GM18951 (cell line): ENCODE results near the gene CERS4.
"Not testable (repeated sequence)": the region's sequence is repeated elsewhere in the genome, so short reads cannot be mapped to it uniquely, and the experiment has no call there.

Experiments used
- POLR2A ChIP-seq: IDR thresholded peaks from 4 replicates; pipeline ENCODE4 v1.6.1; 2011; ENCODE audit warnings: mild to moderate bottlenecking; ENCODE audit not compliant: insufficient read length, insufficient read depth; ENCODE audit errors: extremely low read depth
- in situ Hi-C: fragments of 300-500 bp; cut with MboI; formaldehyde crosslinking; loops from one replicate; pipeline ENCODE4 v1.12.0; 2022; ENCODE audit warnings: low sequenced_read_pairs, mixed read lengths, inconsistent platforms; ENCODE audit not compliant: unreplicated experiment

The CERS4 gene

DNA sequence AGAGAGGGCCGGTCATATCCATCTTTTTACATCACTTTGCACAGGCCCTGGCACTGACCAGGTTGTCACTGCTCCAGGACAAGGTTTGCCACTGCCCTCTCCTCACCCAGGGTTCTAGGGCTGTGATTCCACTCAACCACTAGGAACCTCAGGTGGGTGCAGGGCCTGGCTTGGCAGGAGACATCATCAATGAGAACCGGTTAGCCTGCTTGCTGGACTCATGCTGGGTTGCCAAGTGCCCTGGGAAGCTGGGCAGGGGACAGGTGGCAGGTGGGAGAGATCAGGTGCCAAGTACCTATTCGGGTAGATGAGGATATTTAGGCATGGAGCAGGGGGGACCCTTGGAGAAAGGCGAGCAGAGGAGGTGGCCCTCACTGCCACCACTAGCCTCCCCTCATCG lies 4.2 kb upstream of the CERS4 start:
- no peak for TF ChIP-seq POLR2A
- in situ Hi-C loops: no loop called here

DNA sequence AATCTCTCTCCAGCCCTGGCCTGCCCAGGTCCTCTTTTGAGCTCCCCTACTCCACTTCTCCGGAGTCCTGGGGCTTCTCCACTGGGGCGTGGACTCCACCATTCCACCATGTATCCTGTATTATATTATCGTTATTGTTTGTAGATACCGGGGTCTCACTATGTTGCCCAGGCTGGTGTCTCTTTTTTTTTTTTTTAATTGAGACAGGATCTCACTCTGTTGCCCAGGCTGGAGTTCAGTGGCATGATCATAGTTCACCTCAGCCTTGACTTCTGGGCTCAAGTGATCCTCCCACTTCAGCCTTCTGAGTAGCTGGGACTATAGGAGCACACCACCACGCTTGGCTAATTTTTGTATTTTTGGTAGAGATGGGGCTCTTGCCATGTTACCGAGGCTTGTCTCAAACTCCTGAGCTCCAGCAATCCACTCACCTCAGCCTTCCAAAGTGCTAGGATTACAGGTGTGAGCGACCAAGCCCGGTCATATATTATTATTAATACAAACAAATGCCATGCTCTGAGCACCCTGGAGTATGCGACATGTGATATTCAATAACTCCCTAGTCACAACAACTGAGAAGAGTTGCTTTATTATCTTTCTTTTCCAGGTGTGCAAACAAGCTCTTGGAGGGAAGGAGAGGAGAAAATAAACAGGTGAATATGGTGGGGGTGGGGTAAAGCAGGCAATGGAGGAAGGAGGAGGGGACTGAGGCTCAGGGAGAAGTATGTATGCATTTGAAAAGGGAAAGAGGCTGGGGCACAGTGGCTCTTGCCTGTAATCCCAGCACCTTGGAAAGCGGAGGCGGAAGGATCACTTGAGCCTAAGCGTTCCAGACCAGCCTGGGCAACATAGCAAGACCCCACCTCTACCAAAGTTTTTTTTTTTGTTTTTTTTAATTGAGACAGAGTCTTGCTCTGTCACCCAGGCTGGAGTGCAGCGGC lies 2.8 kb upstream of the CERS4 start:
- in situ Hi-C loops: no loop called here
- TF ChIP-seq POLR2A: no peak

DNA sequence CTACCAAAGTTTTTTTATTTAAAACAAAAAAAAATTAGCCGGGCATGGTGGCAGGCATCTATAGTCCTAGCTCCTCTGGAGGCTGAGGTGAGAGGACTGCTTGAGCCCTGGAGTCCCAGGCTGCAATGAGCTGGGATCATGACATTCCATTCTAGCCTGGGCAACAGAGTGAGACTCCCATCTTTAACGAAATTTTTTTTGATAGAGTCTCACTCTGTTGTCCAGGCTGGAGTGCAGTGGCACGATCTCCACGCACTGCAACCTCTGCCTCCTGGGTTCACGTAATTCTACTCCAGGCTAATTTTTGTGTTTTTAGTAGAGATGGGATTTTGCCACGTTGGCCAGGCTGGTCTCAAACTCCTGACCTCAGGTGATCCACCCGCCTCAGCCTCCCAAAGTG lies 1.8 kb upstream of the CERS4 start:
- in situ Hi-C loops: not testable (repeated sequence)

DNA sequence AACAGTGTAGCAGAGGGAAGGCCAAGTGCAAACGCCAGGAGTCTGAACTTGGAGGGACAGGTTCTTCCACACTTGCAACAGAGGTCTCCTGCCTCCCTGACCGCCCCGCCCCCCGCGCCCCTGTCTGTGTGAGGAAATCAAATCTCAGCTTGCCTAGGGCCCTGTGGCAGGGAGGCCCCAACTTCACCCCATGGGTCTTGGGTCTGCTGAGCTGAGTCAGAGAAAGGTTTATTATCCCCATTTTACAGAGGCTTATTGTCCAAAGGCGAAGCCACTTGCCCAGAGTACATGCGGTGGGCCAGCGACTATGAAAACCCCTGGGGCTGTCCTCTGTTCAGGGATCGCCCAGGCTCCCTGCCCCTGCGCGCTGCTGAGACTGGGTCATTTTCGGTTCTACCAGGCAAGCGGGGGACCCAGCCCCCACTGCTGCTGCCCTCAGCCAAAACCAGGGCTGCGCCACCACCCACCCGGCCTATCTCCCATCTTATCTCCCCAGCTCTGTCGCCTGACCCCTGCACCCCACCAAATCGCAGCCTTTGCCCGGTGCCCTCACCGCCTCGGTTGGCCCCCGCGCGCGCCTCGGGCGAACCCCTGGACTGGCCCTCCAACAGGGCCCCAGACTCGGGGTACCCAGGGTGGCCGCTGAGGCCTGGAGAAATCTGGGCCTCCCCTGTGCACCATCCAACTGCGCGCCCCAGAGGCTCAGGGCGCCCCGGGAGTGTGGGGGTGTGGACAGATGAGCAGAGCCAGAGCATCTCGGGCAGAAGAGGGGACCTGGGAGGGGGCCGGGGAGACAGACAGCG lies 850 bp upstream of the CERS4 start:
- in situ Hi-C loops: no loop called here
- no peak for TF ChIP-seq POLR2A

DNA sequence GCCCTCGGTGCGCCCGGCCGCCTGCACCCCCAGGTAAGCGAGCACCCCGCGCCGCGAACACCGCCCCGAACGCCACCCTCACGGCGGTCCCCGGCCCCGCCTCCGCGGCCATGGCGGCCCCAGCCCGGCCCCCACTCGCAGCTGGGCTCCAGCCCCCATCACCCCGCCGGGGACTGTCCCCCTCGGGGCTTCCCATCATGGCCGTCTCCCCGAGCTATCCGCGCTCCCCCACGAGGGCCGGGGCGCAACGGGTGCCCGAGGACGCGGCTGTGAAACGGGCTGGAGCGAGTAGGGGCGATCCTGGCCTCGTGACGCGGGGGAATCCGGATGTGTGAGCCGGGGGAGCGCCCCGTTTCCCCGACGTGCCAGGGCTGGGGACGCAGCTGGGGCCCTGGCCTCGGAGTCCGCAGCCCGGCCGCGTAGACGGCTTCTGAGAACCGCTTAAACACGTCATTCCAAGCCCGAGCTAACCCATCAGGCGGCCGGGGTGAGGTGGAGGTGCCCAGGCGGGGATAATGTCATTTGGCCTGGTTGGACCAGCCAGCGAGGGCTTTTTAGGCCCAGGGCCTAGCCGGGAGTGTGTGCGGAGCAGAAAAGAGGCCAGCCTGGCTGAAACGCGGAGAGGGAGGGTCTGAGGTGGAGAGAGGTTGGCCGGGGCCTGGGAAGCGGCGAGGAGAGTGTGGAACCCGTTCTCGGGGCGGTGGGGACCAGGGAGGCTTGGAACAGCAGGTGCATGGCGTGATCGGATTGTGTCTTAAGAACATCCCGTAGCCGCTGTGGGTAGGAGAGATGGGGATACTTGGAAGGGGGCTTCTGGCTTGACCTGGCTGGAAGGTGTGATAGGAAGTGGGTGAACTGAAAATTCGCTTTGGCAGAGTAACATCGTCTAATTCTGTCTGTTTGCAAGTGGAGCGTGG lies 550 bp downstream of the CERS4 start:
- in situ Hi-C loops: no loop called here
- peak; percentile 66 for TF ChIP-seq POLR2A

DNA sequence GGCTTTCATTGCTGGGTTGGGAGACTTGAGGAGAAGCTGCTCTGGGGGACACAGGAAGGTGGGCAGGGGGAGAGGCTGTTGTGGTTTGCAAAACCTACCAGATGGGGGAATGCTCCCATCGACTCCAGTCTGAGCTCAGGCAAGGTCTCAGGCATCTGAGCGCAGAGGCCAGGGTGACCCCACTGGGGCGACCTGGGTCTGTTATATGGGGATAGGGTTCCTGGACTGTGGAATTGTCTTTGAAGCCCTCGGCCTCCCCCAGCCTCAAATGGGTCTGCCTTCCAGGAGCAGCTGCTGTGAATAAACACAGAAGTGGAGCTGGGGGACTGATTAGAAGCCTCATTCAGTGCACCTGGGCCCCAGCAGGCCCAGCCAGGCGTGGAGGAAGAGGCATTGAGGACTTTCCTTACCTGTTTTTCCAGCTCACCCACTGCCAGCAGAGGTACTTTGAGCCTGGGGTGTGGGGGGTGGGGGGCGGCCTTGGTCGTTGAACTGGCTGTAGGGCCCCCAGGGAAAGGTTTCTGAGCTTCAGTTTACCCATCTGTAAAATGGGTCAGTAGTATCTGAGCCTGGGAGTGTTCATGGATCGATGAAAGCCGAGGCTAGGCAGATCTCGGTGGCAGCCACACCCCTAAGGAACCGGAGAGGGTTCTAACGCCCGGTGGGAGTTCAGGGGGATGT lies 1.4 kb downstream of the CERS4 start:
- TF ChIP-seq POLR2A: no peak
- in situ Hi-C loops: no loop called here

DNA sequence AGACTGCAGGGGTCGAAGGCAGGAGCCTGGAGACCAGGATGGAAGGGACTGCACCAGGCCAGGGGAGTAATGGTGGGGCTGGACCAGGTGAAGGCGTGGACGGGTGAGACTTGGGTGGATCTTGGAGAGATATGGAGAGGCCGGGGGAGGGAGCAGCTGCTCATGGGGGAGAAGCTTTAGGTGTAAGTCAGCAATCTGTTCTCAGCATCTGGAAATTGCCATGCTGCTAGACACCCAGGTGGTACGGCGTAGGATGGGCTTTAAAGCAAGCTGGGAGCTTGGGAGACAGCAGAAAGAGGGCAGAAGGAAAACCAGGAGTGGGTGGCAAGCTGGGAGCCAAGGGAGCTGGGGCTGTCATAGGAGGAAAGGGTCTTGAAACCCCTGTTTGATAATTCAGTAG lies 3.0 kb downstream of the CERS4 start:
- in situ Hi-C loops: no loop called here

DNA sequence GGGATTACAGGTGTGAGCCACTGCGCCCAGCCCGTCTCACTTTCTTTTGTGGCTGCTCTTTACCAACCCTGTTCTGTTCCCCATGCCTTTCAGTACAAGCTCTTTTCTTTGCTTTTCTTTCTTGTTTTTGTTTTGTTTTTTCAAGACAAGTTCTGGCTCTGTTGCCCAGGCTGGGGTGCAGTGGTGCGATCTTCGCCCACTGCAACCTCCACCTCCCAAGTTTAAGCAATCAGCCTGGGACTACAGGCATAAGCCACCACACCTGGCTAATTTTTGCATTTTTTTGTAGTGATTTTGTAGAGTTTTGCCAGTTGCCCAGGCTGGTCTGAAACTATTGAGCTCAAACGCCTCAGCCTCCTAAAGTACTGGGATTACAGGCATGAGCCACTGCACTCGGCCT lies 3.7 kb downstream of the CERS4 start:
- in situ Hi-C loops: no loop called here
- no peak for TF ChIP-seq POLR2A

More for the DNA sequence above, 3.0 kb downstream of the CERS4 start:
- TF ChIP-seq POLR2A: no peak

DNA sequence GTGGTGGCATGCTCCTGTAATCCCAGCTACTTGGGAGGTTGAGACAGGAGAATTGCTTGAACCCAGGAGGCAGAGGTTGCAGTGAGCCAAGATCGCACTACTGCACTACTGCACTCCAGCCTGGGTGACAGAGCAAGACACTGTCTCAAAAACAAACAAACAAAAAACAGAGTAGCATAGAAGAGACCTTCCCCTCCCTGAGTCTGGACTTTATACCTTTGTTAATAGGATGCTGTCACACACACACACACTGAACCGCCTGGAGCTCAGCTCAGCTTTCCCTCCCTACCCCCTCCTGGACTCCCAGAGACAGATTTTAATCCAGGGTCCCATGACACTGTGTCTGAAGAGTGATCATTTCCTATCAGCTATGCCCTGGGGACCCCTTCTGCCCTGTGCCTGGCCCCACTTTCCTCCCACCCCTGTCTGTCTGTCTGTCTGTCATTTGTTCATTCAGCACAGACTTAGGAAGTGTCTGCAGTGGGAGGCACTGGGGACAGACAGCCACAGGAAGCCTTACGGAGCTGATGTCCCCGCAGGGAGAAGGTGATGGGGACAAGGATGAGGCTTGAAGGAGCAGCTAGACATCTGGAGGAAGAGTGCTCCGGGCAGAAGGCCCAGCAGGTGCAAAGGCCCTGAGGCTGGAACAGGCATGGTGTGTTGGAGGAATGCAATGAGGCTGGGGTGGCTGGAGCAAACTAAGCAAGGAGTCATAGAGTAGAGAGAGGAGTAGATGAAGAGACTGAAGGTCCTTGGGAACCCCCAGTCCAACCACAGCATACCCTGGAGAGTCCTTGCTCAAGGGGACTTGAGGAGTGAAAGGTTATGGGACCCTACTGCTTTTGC lies 4.9 kb downstream of the CERS4 start:
- no peak for TF ChIP-seq POLR2A
- in situ Hi-C loops: no loop called here

DNA sequence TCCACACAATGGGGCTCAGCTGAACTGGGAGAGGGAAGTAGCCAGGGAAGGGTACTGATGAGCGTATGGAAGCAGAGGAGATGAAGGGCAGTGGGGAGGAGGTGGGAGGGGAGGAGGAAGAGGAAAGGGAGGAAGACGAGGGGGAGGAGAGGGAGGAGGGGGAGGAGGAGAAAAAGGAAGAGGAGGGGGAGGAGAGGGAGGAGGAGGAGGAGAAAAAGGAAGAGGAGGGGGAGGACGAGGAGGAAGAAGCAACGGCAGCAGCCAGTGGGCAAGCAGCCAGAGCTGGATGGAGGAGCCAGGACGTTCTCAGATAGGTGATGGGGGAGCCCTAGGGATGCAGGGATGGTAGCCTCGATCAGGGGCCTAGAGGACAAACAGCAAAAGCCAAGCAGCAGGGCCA lies 5.6 kb downstream of the CERS4 start:
- TF ChIP-seq POLR2A: no peak
- in situ Hi-C loops: no loop called here

DNA sequence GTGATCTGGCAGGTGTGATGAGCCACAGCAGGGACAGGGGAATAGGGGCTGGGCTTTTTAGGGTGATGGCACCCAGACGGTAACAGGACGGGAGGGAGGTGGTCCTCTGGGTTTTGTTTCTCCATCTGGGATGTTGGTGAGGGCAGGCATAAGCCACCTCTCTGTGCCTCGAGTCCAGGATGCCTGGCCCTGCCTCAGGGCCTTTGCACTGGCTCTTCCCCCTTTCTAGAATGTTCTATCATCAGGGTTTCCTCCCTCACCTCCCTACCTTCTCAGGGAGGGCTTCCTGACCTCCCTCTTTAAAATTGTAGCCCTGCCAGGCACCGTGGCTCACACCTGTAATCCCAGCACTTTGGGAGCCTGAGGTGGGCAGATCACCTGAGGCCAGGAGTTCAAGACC lies 6.6 kb downstream of the CERS4 start:
- in situ Hi-C loops: no loop called here
- no peak for TF ChIP-seq POLR2A

DNA sequence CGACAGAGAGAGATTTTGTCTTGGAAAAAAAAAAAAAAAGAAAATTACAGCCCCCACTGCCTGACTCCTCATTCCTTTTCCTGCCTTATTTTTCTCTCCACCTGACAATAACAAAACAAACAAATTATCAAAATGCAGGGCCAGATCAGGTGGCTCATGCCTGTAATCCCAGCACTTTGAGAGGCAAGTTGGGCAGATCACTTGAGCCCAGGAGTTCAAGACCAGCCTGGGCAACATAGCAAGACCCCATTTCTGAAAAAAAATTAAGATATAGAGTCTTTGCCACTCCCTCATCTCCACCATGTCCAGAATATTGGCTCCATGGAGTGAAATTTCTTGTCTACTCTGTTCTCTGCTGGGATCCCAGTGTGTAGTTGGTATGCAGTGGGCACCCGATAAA lies 7.2 kb downstream of the CERS4 start:
- TF ChIP-seq POLR2A: no peak
- in situ Hi-C loops: no loop called here

DNA sequence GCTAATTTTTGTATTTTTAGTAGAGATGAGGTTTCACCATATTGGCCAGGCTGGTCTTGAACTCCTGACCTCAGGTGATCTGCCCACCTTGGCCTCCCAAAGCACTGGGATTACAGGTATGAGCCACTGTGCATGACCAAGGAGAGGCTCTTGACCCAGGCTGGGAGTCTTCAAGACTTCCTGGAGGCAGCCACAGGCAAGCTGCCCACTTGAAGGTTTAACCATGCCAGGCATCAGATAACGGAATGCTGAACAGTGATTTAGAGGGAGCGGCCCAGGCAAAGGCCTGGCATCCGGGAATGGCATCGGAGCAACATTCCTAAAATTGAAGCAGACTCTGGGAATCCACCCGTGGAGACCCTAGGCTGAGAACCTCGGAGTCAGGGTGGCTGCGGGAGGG lies 9.0 kb downstream of the CERS4 start:
- in situ Hi-C loops: not testable (repeated sequence)
